HUES48 (cell line): ENCODE measurements around the gene RPS19BP1.

Experiments
- H3K27ac ChIP-seq: one replicate; pipeline ENCODE4 v1.7.0; 2013; ENCODE audit warnings: low read depth, low read length, inconsistent platforms
- H3K27me3 ChIP-seq: 2 replicates; pipeline ENCODE4 v1.6.1; 2013; ENCODE audit warnings: mild to moderate bottlenecking, low read length; ENCODE audit not compliant: control insufficient read depth, insufficient read depth
- H3K36me3 ChIP-seq: 2 replicates; pipeline ENCODE4 v1.6.1; 2013; ENCODE audit warnings: low read length; ENCODE audit not compliant: control insufficient read depth, insufficient read depth
- H3K4me1 ChIP-seq: 2 replicates; pipeline ENCODE4 v1.6.1; 2013; ENCODE audit warnings: mild to moderate bottlenecking, low read length; ENCODE audit not compliant: control insufficient read depth, insufficient read depth
- H3K4me3 ChIP-seq: 2 replicates; pipeline ENCODE4 v1.5.1; 2013; ENCODE audit warnings: mild to moderate bottlenecking, low read depth, low read length
- H3K9ac ChIP-seq: 2 replicates; pipeline ENCODE4 v1.6.1; 2013; ENCODE audit warnings: mild to moderate bottlenecking, low read depth, low read length, moderate library complexity
- H3K9me3 ChIP-seq: 2 replicates; pipeline ENCODE4 v1.6.1; 2013; ENCODE audit warnings: low read length; ENCODE audit not compliant: control insufficient read depth, insufficient read depth

RPS19BP1 gene

GRCh38 chr22:39570226-39570625 lies 37.7 kb upstream of the RPS19BP1 start:
- Histone ChIP-seq H3K4me3 (no peak overlapping the region), H3K4me1 (no peaks in the 10 kb centered on the region), H3K9ac (no peak overlapping the region), H3K36me3 (no peaks in the 10 kb centered on the region), H3K9me3 (no peaks in the 10 kb centered on the region), H3K27ac (no peak overlapping the region), H3K27me3 (no peaks in the 10 kb centered on the region)

DNA sequence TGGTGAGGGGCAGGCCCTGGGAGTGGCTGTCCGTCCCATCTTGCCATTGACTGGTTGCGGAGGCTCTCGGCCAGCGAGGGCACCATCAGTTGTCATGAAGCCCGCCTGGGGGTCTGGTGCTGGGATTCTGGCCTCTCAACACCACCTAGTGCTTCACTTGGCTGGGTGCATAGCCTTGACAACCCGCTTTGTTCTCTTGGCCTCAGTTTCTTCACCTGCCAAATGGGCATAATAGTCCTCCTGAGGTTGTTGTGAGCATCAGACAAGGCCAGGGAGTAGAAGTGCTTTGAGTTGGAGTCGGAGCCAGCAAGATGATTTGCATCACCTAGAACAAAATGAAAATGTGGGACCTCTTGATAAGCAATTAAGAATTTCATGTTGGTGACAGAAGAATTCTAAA lies 36.5 kb upstream of the RPS19BP1 start:
- Histone ChIP-seq H3K4me1 (no peaks in the 10 kb centered on the region), H3K9me3 (no peaks in the 10 kb centered on the region), H3K4me3 (no peak overlapping the region), H3K27ac (no peak overlapping the region), H3K27me3 (no peaks in the 10 kb centered on the region), H3K9ac (no peak overlapping the region), H3K36me3 (no peaks in the 10 kb centered on the region)

DNA sequence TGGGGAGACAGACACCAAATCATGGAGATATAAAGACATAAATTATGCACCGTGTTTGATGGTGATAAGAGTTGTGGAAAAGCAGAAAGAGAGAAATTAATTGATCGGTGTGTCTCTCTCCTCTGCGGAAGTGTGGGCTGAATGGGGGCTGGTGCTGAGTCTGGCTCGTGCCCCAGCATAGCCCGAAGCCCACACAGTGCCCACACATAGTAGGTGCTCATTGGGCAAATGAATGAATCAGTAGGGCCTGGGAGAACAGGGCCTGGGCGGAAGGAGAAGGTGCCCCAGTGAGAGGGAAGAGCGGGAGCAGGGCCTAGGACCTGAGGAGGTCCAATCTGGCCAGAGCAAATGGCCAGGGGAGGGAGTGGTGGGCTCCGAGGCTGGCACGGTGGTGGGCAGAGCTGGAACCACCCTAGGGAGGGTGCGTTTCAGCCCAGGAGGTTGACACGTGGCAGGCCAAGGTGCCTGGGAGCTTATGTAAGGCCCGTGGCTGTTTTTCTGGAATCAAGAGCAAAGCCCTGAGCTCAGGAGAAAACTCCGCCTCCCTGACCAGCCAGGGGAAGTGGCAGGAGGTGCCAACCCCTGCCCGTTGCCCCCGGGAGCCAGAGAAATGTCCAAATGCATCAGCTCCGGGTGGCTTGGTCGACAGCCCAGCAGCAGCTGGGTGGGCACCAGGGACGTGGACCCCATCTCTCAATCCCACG lies 35.9 kb upstream of the RPS19BP1 start:
- Histone ChIP-seq H3K36me3 (no peaks in the 10 kb centered on the region), H3K4me3 (no peak overlapping the region), H3K27me3 (no peaks in the 10 kb centered on the region), H3K9ac (no peak overlapping the region), H3K9me3 (no peaks in the 10 kb centered on the region), H3K4me1 (no peaks in the 10 kb centered on the region), H3K27ac (no peak overlapping the region)

DNA sequence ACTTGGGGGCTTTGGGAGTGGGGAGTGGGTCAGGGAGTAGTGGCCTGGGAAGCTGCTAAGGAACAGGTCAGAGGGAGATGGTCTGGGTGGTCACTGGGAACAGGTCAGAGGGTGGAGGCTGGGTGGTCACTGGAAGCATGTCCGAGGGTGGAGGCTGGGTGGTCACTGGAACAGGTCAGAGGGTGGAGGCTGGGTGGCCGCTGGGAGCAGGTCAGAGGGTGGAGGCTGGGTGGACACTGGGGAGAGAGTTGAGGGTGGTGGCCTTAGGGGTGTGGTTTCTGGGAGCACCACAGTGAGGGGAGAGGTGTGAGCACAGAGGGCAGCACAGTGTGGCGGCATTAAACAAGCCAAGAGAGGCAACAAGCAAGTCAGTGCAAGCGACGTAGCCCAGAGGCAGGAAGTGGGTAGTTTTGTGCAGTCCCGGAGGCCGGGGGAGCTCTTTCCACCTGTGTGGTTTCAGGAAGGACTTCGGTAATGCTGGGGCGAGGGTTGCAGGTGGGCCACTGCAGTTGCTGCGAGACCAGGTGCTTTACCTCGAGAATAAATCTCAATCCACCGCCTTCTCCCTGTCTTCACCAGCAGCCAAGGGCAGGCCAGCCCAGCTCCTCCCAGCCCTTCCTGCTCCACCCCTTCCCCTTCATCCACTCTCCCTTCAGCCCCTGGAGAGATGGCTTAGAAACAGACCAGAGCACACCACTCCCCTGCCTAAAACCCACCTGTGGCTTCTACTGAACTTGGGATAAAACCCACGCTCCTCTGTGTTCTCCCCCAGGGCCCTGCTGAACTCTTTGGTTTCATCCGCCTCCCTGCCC lies 34.8 kb upstream of the RPS19BP1 start:
- H3K4me1 ChIP-seq: no peaks in the 10 kb centered on the region
- H3K9ac ChIP-seq: no peak overlapping the region
- H3K36me3 ChIP-seq: no peaks in the 10 kb centered on the region
- H3K27ac ChIP-seq: no peak overlapping the region
- no peaks in the 10 kb centered on the region for H3K27me3 ChIP-seq
- H3K9me3 ChIP-seq: no peaks in the 10 kb centered on the region
- H3K4me3 ChIP-seq: no peak overlapping the region

- H3K27ac ChIP-seq: no peak overlapping the region
- H3K36me3 ChIP-seq: no peaks in the 10 kb centered on the region
- no peaks in the 10 kb centered on the region for H3K4me1 ChIP-seq
- no peak overlapping the region for H3K4me3 ChIP-seq
- H3K9me3 ChIP-seq: no peaks in the 10 kb centered on the region
- H3K27me3 ChIP-seq: peaks cover 14% of the 10 kb centered on the region
- no peak overlapping the region for H3K9ac ChIP-seq
Measured at GRCh38 chr22:39565414-39565944, 32.9 kb upstream of the RPS19BP1 start.

DNA sequence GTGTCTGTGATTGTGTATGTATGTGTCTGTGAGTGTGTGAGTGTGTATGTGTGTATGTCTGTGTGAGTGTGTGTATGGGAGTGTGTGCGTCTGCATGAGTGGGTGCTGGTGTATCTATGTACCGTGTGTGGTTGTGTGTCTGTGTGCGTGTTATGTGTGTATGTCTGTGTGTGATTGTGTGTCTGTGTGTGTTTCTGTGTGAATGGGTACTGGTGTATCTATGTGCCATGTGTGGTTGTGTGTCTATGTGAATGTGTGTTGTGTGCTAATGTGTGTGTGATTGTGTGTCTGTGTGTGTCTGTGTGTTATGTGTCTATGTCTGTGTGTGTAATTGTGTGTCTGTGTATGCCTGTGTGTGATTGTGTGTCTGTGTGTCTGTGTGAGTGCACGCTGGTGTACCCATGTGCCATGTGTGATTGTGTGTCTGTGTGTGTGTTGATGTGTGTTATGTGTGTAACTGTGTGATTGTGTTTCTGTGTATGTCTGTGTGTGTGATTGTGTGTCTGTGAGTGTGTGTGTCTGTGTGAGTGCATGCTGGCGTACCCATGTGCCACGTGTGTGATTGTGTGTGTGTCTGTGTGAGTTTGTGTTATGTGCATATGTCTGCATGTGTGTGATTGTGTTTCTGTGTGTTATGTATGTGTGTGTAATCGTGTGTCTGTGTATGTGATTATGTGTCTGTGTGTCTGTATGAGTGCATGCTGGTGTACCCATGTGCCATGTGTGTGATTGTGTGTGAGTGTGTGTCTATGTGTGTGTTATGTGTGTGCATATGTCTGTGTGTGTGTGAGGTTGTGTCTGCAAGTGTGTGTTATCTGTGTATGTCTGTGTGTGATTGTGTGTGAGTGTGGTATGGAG lies 31.3 kb upstream of the RPS19BP1 start:
- Histone ChIP-seq H3K36me3 (no peaks in the 10 kb centered on the region), H3K4me1 (peaks cover 6% of the 10 kb centered on the region; the same call in 1 of the 2 replicates), H3K9ac (no peak overlapping the region), H3K4me3 (no peak overlapping the region), H3K27me3 (peaks cover 26% of the 10 kb centered on the region), H3K9me3 (no peaks in the 10 kb centered on the region), H3K27ac (no peak overlapping the region)

DNA sequence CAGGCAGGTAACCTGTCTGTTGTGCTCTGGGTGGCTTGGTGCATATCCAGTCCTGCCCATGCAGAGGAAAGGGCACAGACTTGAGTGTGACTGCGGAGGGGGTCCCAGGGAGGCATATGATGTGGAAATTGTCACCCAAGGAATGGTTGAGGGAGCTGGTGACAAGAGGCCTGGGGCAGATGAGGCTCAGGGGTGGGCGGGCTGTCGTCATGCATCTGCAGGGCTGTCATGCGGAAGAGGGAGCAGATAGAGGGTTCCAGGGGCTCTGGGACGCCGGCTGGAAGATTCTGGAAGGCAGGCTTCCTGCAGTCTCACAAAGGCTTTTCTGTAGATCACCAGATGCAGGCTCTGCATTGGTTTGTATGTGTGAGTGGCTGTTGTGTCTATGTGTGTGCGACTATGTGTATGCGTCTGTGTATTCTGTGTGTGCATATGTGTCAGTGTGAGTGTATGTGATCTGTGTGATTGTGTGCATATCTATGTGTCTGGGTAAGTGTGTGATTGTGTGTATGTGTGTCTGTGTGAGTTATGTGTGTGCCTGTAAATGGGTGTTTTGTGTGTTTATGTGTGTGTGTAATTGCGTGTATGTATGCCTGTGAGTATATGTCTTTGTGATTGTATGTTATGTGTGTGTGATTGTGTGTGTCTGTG lies 30.4 kb upstream of the RPS19BP1 start:
- H3K4me3 ChIP-seq: no peak overlapping the region
- no peak overlapping the region for H3K9ac ChIP-seq
- H3K27ac ChIP-seq: no peak overlapping the region
- H3K4me1 ChIP-seq: peaks cover 6% of the 10 kb centered on the region; the same call in 1 of the 2 replicates
- no peaks in the 10 kb centered on the region for H3K36me3 ChIP-seq
- H3K27me3 ChIP-seq: peaks cover 34% of the 10 kb centered on the region
- no peaks in the 10 kb centered on the region for H3K9me3 ChIP-seq

- Histone ChIP-seq H3K4me1 (peaks cover 6% of the 10 kb centered on the region; the same call in 1 of the 2 replicates), H3K9ac (no peak overlapping the region), H3K27me3 (peaks cover 59% of the 10 kb centered on the region), H3K27ac (no peak overlapping the region), H3K9me3 (no peaks in the 10 kb centered on the region), H3K36me3 (no peaks in the 10 kb centered on the region), H3K4me3 (no peak overlapping the region)
Measured at GRCh38 chr22:39560127-39560526, 27.6 kb upstream of the RPS19BP1 start.

- peaks cover 6% of the 10 kb centered on the region; the same call in 1 of the 2 replicates for H3K4me1 ChIP-seq
Measured at GRCh38 chr22:39559456-39560105, 27.0 kb upstream of the RPS19BP1 start.

GRCh38 chr22:39558950-39559349 lies 26.4 kb upstream of the RPS19BP1 start:
- Histone ChIP-seq H3K27me3 (peaks cover 69% of the 10 kb centered on the region), H3K4me3 (no peak overlapping the region), H3K27ac (no peak overlapping the region), H3K9ac (no peak overlapping the region), H3K4me1 (peaks cover 6% of the 10 kb centered on the region; the same call in 1 of the 2 replicates), H3K36me3 (no peaks in the 10 kb centered on the region), H3K9me3 (no peaks in the 10 kb centered on the region)

More at GRCh38 chr22:39559456-39560105, 27.0 kb upstream of the RPS19BP1 start:
- peaks cover 63% of the 10 kb centered on the region for H3K27me3 ChIP-seq
- H3K36me3 ChIP-seq: no peaks in the 10 kb centered on the region
- no peak overlapping the region for H3K4me3 ChIP-seq
- H3K9me3 ChIP-seq: no peaks in the 10 kb centered on the region
- no peak overlapping the region for H3K9ac ChIP-seq
- no peak overlapping the region for H3K27ac ChIP-seq
